Left renal cortex interstitium (tissue), 4 donors: ENCODE results near the gene LARP4. TPM values are rescaled to one million over a fixed set of nuclear protein-coding genes. Genes with fewer than 3 reads are reported as not detected.
"Not testable (repeated sequence)": the region's sequence is repeated elsewhere in the genome, so short reads cannot be mapped to it uniquely, and the experiment has no call there.

ENCODE experiments used
- DNase-seq, 4 donors: peaks; one replicate each; pipeline ENCODE4 v3.0.0-alpha.2; 2013; ENCODE audit warnings: low read depth in 4 of 4, low spot score in 2 of 4, missing footprints in 1 of 4
- polyA plus RNA-seq, 4 donors: library from polyadenylated mRNA; unstranded; fragments of 120-200 nt; gene quantifications; one replicate each; pipeline ENCODE4 v1.2.1, GENCODE V29; 2013; ENCODE audit not compliant: insufficient read length in 4 of 4

The LARP4 gene
- polyA plus RNA-seq, 4 donors: 34.2 to 49.8 (median 41.6) TPM

- no peak for DNase-seq
These were observed 66.8 kb downstream of the LARP4 start for GRCh38 chr12:50467439-50467838.

GRCh38 chr12:50477241-50477832 is 76.7 kb downstream of the LARP4 start:
- DNase-seq: no peak

- DNase-seq: no peak
These were observed 81.9 kb downstream of the LARP4 start for GRCh38 chr12:50482571-50482970.

DNA sequence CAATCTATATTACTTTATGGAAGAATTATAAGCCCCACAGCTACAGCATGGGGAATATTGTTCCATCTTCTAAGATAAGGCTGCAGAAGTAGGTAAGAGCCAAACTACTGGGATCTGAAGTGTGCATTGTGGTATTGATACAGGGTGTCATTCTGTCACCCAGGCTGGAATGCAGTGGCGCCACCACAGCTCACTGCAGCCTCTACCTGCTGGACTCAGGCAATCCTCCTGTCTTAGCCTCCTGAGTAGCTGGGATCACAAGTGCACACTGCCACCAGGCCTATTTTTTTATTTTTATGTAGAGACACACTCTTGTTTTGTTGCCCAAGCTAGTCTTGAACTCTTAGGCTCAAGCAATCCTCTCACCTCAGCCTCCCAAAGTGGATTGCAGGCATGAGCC is 82.8 kb downstream of the LARP4 start:
- no peak for DNase-seq

DNA sequence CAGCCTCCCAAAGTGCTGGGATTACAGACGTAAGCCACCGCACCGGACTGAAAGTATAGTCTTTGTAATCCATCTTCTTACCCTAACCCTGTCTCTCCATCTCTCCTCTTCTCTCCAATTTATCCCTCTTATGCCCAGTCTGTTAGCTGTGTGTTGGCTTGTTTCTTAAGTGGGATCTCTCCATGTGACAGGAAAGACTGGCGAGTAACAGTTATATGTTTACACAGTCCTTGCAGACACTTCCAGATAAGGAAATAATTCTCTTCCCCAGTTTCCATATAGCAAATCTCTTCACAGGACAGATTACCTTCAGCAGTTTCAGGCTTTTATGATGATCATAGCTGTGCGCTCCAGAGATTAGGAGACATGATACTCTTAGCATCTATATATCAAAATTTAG is 88.1 kb downstream of the LARP4 start:
- no peak for DNase-seq

DNA sequence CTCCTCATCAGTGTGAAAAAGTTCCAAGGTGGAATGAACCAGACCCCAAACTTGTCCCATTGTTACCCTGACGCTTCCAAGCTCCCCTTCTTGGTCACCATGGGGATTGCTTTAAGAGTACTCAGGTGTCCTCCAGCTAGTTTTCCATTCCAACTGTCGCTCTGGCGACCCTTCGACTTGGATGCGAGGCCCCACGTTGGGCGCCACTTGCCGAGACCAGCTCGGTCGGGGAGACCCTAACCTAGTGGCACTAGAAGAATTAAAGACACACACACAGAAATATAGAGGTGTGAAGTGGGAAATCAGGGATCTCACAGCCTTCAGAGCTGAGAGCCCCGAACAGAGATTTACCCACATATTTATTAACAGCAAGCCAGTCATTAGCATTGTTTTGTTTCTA is 97.4 kb downstream of the LARP4 start:
- not testable (repeated sequence) for DNase-seq

DNA sequence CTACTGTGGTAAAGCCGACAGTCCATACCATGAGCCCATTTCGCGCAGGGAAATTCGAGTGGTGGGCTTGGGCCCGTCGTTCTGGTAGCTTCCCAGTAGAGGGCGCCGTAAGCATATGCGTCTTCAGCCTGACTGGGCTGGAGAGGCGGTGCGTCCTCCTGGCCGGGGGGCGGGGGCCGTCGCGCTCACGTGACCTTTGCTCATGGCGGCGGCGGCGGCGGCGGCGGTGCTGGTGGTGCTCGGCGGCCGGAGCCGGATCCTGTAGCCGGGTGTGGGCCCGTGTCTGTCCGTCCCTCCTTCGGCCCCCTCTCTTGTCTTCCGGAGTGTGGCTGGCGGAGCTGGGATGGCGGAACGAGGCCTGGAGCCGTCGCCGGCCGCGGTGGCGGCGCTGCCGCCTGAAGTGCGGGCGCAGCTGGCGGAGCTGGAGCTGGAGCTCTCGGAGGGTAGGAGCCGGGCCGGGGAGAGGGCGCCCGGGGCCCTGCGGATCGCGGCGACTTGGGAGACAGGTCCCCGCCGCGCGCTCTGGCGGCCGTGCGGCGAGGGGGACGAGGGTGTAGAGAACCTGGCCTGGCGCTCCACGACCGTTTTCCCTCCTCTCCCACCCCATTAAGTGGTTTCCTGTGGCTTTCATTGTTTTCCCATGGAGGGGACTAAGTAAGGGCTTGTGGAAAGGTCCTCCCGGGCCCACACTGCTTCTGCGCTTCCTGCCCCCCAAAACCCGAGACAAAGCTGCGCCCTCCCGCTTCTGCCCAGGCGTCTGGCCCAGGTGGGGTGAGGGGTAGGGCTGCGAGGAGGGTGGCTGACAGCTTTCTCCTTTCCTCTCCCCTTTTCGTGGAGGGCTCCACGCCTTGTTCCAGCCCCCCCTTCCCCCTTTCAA is 104.4 kb downstream of the LARP4 start, which contains the start of gene DIP2B:
TSS of gene DIP2B (plus strand) at position 188 of the 877 bp plus-strand sequence. CDS start at position 344, 156 bp downstream.
- peak in 3 of 4 donors; percentile 75 to 80 (median 79) for DNase-seq

DNA sequence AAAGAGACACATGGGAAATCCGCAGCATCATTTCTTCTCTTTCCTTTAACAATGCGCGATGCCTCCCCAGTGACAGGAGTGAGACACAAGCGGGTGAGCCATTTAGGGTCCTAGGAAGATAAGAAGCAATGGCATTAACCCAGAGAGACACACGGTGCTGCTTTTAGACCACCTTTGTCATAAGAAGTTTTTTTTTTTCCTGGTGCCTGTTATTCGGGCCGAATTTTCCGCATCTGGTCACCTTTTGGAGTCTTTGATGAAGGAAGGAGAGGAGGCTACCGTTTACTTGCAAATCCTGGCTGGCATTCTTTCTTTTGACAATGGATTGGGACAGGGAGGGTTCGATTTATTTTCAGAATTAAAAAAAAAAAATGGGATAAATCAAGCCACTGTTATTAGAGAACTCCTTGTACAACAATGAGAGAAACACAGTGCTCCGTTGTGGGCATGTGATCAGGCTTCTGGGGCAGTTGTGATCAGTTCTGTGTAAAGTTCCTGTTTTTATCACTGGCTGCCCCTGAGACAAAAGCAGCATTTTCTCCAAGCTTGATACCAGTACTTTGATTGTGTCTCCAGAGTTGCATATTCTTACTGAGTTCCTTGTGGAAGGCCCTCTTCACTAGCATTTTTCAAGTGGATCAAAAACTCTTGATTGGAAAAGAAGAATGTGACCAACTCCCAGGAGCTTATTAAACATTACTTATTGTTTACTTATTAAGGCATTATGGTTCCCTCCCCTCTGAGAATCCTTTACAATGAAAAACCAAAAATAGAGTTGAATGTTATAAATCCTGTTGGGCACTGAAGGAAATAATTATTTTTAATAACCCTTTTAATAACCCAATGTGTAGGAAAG is 105.2 kb downstream of the LARP4 start:
- peak in 1 of 4 donors; percentile 27 for DNase-seq

DNA sequence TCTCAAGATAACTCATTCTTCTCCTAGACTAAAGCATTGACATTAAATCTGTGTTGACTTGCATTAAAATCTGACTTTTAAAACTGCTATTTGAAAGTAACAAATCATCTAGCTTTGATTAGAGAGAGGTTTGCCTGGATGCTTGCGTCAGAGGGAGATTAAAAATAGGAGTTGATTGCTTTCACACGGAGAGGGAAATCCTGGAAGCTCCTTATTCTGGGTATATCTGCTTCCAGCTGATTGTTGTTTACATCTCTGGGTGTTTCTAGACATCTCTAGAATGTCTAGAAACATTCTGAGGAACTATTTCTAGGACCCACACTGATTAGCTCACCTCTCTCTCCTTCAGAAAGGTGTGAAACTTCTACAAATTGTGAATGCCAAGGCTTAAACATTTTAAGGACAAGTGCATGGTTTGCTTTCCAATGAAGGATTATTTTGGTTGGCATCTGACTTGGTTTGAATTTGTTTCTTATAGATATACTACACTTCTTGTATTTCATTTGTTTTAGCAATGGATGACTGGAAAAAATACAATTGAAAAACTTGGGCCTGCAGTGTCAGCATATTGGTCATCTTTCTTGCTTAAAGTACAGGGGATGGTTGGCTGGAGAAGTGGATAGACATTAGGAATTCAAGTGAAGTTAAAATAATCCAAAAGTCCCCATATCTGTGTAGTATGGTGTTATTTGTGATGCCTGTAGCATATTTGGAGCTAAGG is 106.2 kb downstream of the LARP4 start:
- no peak for DNase-seq

- DNase-seq: no peak
These were observed 106.8 kb downstream of the LARP4 start for GRCh38 chr12:50507474-50507838.

GRCh38 chr12:50507930-50508329 is 107.2 kb downstream of the LARP4 start:
- no peak for DNase-seq

- DNase-seq: no peak
These were observed 107.7 kb downstream of the LARP4 start for GRCh38 chr12:50508414-50508813.

- no peak for DNase-seq
These were observed 108.4 kb downstream of the LARP4 start for GRCh38 chr12:50508970-50509663.

GRCh38 chr12:50514526-50515276 is 114.0 kb downstream of the LARP4 start:
- no peak for DNase-seq

- no peak for DNase-seq
These were observed 114.9 kb downstream of the LARP4 start for GRCh38 chr12:50515587-50515986.

- DNase-seq: no peak
These were observed 116.8 kb downstream of the LARP4 start for GRCh38 chr12:50517421-50518048.

DNA sequence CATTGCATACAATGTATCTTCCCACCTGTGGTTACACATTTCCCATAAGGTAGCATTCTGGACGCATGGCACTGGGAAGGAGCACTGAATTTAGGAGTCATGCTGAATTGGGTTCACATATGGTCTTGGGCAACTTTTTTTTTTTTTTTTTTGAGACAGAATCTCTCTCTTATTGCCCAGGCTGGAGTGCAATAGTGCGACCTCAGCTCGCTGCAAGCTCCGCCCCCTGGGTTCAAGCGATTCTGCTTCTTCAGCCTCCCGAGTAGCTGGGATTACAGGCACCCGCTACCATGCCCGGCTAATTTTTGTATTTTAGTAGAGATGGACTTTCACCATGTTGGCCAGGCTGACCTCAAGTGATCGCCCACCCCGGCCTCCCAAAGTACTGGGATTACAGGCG is 117.4 kb downstream of the LARP4 start:
- DNase-seq: no peak

- no peak for DNase-seq
These were observed 118.7 kb downstream of the LARP4 start for GRCh38 chr12:50519353-50519752.
